Left renal cortex interstitium (tissue), 4 donors: ENCODE data around the gene TSHZ1. TPM values are rescaled to one million over a fixed set of nuclear protein-coding genes. Genes with fewer than 3 reads are reported as not detected.
A peak's percentile ranks its signal among the peaks of the same experiment; 100 is the strongest.

Experiments
- DNase-seq, 4 donors: peaks; one replicate each; pipeline ENCODE4 v3.0.0-alpha.2; 2013; ENCODE audit warnings: low read depth in 4 of 4, low spot score in 2 of 4, missing footprints in 1 of 4
- polyA plus RNA-seq, 4 donors: library from polyadenylated mRNA; unstranded; fragments of 120-200 nt; gene quantifications; one replicate each; pipeline ENCODE4 v1.2.1, GENCODE V29; 2013; ENCODE audit not compliant: insufficient read length in 4 of 4

The TSHZ1 gene
- polyA plus RNA-seq, 4 donors: 32.8 to 38.2 (median 35.2) TPM

GRCh38 chr18:75244351-75245313 is 34.0 kb downstream of the TSHZ1 start:
- DNase-seq: no peak

- no peak for DNase-seq
Measured at GRCh38 chr18:75246721-75247610, 36.4 kb downstream of the TSHZ1 start.

- DNase-seq: peak in 2 of 4 donors; percentile 58 to 75
Measured at GRCh38 chr18:75247611-75248421, 37.2 kb downstream of the TSHZ1 start.

GRCh38 chr18:75248426-75249174 is 38.0 kb downstream of the TSHZ1 start:
- DNase-seq: no peak

- no peak for DNase-seq
Measured at GRCh38 chr18:75249175-75249518, 38.5 kb downstream of the TSHZ1 start.

- no peak for DNase-seq
Measured at GRCh38 chr18:75249672-75250470, 39.3 kb downstream of the TSHZ1 start.

- no peak for DNase-seq
Measured at GRCh38 chr18:75250471-75250821, 39.8 kb downstream of the TSHZ1 start.

GRCh38 chr18:75251466-75251865 is 40.9 kb downstream of the TSHZ1 start:
- no peak for DNase-seq

- DNase-seq: no peak
Measured at GRCh38 chr18:75252136-75252535, 41.5 kb downstream of the TSHZ1 start.

- no peak for DNase-seq
Measured at GRCh38 chr18:75253043-75253442, 42.4 kb downstream of the TSHZ1 start.

- no peak for DNase-seq
Measured at GRCh38 chr18:75253784-75254183, 43.2 kb downstream of the TSHZ1 start.

- DNase-seq: no peak
Measured at GRCh38 chr18:75255094-75255493, 44.5 kb downstream of the TSHZ1 start.

- no peak for DNase-seq
Measured at GRCh38 chr18:75256376-75256775, 45.8 kb downstream of the TSHZ1 start.

- no peak for DNase-seq
Measured at GRCh38 chr18:75257605-75258004, 47.0 kb downstream of the TSHZ1 start.

GRCh38 chr18:75261430-75262223 is 51.0 kb downstream of the TSHZ1 start:
- no peak for DNase-seq

- no peak for DNase-seq
Measured at GRCh38 chr18:75262511-75262910, 51.9 kb downstream of the TSHZ1 start.

GRCh38 chr18:75264195-75264594 is 53.6 kb downstream of the TSHZ1 start:
- no peak for DNase-seq

GRCh38 chr18:75264926-75265597 is 54.5 kb downstream of the TSHZ1 start:
- DNase-seq: no peak
